ENCODE measurements around the gene DAND5. TPM values are rescaled to one million over a fixed set of nuclear protein-coding genes. Genes with fewer than 3 reads are reported as not detected.

DAND5 gene
- total RNA-seq, 1 experiment from 2014 or later: not detected

DNA sequence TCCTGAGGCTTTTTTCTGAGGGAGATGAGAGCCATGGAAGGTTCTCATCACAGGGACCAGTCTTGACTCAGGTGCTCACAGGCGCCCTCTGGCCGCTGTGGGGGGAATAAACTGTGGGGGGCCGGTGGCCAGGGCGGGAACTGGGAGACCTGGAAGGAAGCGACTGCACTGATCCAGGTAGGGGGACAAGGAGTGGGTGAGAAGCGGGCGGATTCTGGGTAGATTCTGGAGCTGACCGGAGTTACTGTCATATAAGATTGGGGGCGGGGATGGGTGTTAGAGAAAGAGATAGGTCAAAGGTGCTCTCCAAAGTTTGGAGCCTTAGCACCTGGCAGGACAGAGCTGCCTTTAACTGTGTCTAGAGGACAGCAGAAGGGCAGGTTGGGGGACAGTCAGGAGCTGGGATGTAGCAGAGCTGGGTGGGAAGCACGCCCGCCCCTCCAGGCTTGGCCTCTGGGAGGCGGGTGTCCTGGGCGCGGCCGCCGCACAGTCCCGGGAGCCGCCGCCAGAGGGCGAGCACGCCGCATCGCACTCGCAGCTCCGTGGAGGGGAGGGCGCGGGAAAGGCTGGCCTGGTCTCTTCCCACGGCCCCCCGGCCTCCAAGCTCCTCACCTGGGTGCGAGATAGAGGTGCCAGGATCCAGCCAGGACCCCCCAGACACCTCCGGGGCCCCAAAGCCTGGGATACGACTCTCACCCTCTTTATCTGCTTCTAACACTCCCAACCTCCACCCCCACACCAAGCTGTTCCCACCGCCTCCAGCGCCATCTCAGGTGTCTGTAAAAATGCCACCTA, 4.2 kb upstream of the DAND5 start:
- H3K36me3 Mint-ChIP-seq (ENCODE audit: insufficient read depth, unreplicated experiment): no peaks in the 10 kb centered on the region
- no TSS peak for BruUV-seq (replicated peaks)
- ChIA-PET CTCF (interaction anchor here (0.5 to 4.7 kb wide), 76 partner anchors 10 to 1878 kb away, joined by 3 to 82 read pairs (median 4); partner anchors contain the start of genes GADD45GIP1, GCDH, IER2 and RAD23A), POLR2A (interaction anchor here (0.5 to 1.5 kb wide), 15 partner anchors 9 to 705 kb away, joined by 3 to 14 read pairs (median 4); partner anchors contain the start of genes CALR, GADD45GIP1 and NACC1)
- H3K27me3 Mint-ChIP-seq (ENCODE audit: insufficient read depth, unreplicated experiment): no peaks in the 10 kb centered on the region
- H3K27ac Mint-ChIP-seq (ENCODE audit: low read depth, unreplicated experiment): peak overlapping the region; percentile 12
- intact Hi-C loops (cut with micrococcal nuclease): no loop called here
- H3K4me3 Mint-ChIP-seq (ENCODE audit: unreplicated experiment): peak overlapping the region; percentile 85
- peaks cover 6% of the 10 kb centered on the region for H3K4me1 Mint-ChIP-seq (ENCODE audit: insufficient read depth, unreplicated experiment)
- no peaks in the 10 kb centered on the region for H3K9me3 Mint-ChIP-seq (ENCODE audit: unreplicated experiment)
- TF ChIP-seq, protein P1, sequence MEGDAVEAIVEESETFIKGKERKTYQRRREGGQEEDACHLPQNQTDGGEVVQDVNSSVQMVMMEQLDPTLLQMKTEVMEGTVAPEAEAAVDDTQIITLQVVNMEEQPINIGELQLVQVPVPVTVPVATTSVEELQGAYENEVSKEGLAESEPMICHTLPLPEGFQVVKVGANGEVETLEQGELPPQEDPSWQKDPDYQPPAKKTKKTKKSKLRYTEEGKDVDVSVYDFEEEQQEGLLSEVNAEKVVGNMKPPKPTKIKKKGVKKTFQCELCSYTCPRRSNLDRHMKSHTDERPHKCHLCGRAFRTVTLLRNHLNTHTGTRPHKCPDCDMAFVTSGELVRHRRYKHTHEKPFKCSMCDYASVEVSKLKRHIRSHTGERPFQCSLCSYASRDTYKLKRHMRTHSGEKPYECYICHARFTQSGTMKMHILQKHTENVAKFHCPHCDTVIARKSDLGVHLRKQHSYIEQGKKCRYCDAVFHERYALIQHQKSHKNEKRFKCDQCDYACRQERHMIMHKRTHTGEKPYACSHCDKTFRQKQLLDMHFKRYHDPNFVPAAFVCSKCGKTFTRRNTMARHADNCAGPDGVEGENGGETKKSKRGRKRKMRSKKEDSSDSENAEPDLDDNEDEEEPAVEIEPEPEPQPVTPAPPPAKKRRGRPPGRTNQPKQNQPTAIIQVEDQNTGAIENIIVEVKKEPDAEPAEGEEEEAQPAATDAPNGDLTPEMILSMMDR (IDR thresholded peaks at IDR 0.05; ENCODE audit: unreplicated experiment): peak; percentile 76
- DNase-seq (ENCODE audit: unreplicated experiment): peak; percentile 88

DNA sequence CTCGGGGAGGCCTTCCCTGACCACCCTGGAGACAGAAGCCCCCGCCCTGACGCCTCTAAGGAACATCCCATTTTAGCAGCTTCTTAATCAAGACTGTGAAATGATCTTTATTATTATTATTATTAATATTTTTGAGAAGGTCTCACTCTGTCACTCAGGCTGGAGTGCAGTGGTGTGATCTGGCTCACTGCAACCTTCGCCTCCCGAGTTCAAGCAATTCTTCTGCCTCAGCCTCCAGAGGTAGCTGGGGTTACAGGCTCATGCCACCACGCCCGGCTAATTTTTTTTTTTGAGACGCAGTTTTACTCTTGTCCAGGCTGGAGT, 3.6 kb upstream of the DAND5 start:
- Mint-ChIP-seq H3K36me3 (ENCODE audit: insufficient read depth, unreplicated experiment) (no peaks in the 10 kb centered on the region), H3K4me3 (ENCODE audit: unreplicated experiment) (peak overlapping the region; percentile 85), H3K27me3 (ENCODE audit: insufficient read depth, unreplicated experiment) (no peaks in the 10 kb centered on the region), H3K27ac (ENCODE audit: low read depth, unreplicated experiment) (peak overlapping the region; percentile 12), H3K9me3 (ENCODE audit: unreplicated experiment) (no peaks in the 10 kb centered on the region), H3K4me1 (ENCODE audit: insufficient read depth, unreplicated experiment) (peaks cover 6% of the 10 kb centered on the region)
- ChIA-PET CTCF (interaction anchor here (0.5 to 4.7 kb wide), 69 partner anchors 11 to 1879 kb away, joined by 3 to 82 read pairs (median 4); partner anchors contain the start of genes GADD45GIP1, GCDH, IER2 and RAD23A), POLR2A (interaction anchor here (0.6 to 1.5 kb wide), 12 partner anchors 9 to 228 kb away, joined by 3 to 14 read pairs (median 4); partner anchors contain the start of genes CALR and GADD45GIP1)
- intact Hi-C loops (cut with micrococcal nuclease): no loop called here
- DNase-seq (ENCODE audit: unreplicated experiment): no peak
- BruUV-seq (replicated peaks): no TSS peak
- TF ChIP-seq, protein P1 (IDR thresholded peaks at IDR 0.05; ENCODE audit: unreplicated experiment): no peak

GRCh38 chr19:12967907-12968306, 1.5 kb upstream of the DAND5 start:
- CTCF ChIA-PET: interaction anchor here (0.6 to 3.4 kb wide), 8 partner anchors 9 to 1167 kb away, joined by 3 to 20 read pairs (median 4); no protein-coding TSS in a partner anchor

More at GRCh38 chr19:12967907-12968306, 1.5 kb upstream of the DAND5 start:
- no peak for DNase-seq (ENCODE audit: unreplicated experiment)
- Mint-ChIP-seq H3K4me1 (ENCODE audit: insufficient read depth, unreplicated experiment) (peaks cover 6% of the 10 kb centered on the region), H3K9me3 (ENCODE audit: unreplicated experiment) (no peaks in the 10 kb centered on the region), H3K36me3 (ENCODE audit: insufficient read depth, unreplicated experiment) (no peaks in the 10 kb centered on the region), H3K4me3 (ENCODE audit: unreplicated experiment) (no peak overlapping the region), H3K27me3 (ENCODE audit: insufficient read depth, unreplicated experiment) (no peaks in the 10 kb centered on the region), H3K27ac (ENCODE audit: low read depth, unreplicated experiment) (no peak overlapping the region)
- BruUV-seq (replicated peaks): no TSS peak
- TF ChIP-seq, protein P1 (IDR thresholded peaks at IDR 0.05; ENCODE audit: unreplicated experiment): no peak
- intact Hi-C loops (cut with micrococcal nuclease): no loop called here
- POLR2A ChIA-PET: interaction anchor here (0.9 to 1.0 kb wide), 2 partner anchors 12 to 82 kb away, joined by 3 to 4 read pairs; no protein-coding TSS in a partner anchor

Data from MCF 10A (cell line).